Measurements from ENCODE around the gene CNGB1. TPM values are rescaled to one million over a fixed set of nuclear protein-coding genes. Genes with fewer than 3 reads are reported as not detected.

CNGB1 gene
- polyA plus RNA-seq, 1 donor from 2014 or later, result 20.7 TPM

GRCh38 chr16:57938484-57938883 lies 32.4 kb downstream of the CNGB1 start:
- H3K9me3 ChIP-seq (ENCODE audit: low read length), result no peaks in the 10 kb centered on the region
- no peak overlapping the region for H3K9ac ChIP-seq (ENCODE audit: low read length)
- no peaks in the 10 kb centered on the region for H3F3A ChIP-seq (ENCODE audit: insufficient read depth, low read length, poor library complexity, severe bottlenecking)
- no peak overlapping the region for H3K27ac ChIP-seq (ENCODE audit: low read length)
- no peak overlapping the region for H3K4me3 ChIP-seq (ENCODE audit: low read length)
- H3K27me3 ChIP-seq (ENCODE audit: insufficient read depth, low read depth, low read length), result no peaks in the 10 kb centered on the region
- no peaks in the 10 kb centered on the region for H3K9me2 ChIP-seq (ENCODE audit: insufficient read depth, low read length)
- H2AFZ ChIP-seq (ENCODE audit: low read depth, low read length), result no peak overlapping the region
- H3K4me2 ChIP-seq (ENCODE audit: low read length), result no peak overlapping the region
- TF ChIP-seq TAF1 (IDR thresholded peaks at IDR 0.05; ENCODE audit: low read depth) (no peak), SMC3 (conservative IDR thresholded peaks at IDR 0.05; ENCODE audit: poor library complexity) (no peak), MXI1 (conservative IDR thresholded peaks at IDR 0.05; ENCODE audit: poor library complexity, severe bottlenecking) (no peak), EZH2 (IDR thresholded peaks at IDR 0.05; ENCODE audit: borderline replicate concordance, insufficient read depth, low read length, poor library complexity, severe bottlenecking) (no peak), REST (IDR thresholded peaks at IDR 0.05; ENCODE audit: borderline replicate concordance) (no peak)
- H4K20me1 ChIP-seq (ENCODE audit: insufficient read depth), result no peaks in the 10 kb centered on the region
- H3K36me3 ChIP-seq (ENCODE audit: insufficient read depth, low read length), result no peaks in the 10 kb centered on the region
- no peaks in the 10 kb centered on the region for H3K79me2 ChIP-seq (replicated peaks; ENCODE audit: insufficient read depth, low read length)

GRCh38 chr16:57937861-57938260 lies 33.1 kb downstream of the CNGB1 start:
- Histone ChIP-seq H3K9me2 (ENCODE audit: insufficient read depth, low read length) (no peaks in the 10 kb centered on the region), H4K20me1 (ENCODE audit: insufficient read depth) (no peaks in the 10 kb centered on the region), H3K9ac (ENCODE audit: low read length) (no peak overlapping the region), H3K9me3 (ENCODE audit: low read length) (no peaks in the 10 kb centered on the region), H2AFZ (ENCODE audit: low read depth, low read length) (no peak overlapping the region), H3K27ac (ENCODE audit: low read length) (no peak overlapping the region), H3K4me3 (ENCODE audit: low read length) (no peak overlapping the region), H3K36me3 (ENCODE audit: insufficient read depth, low read length) (no peaks in the 10 kb centered on the region), H3K79me2 (replicated peaks; ENCODE audit: insufficient read depth, low read length) (no peaks in the 10 kb centered on the region), H3K4me2 (ENCODE audit: low read length) (no peak overlapping the region), H3K27me3 (ENCODE audit: insufficient read depth, low read depth, low read length) (no peaks in the 10 kb centered on the region), H3F3A (ENCODE audit: insufficient read depth, low read length, poor library complexity, severe bottlenecking) (no peaks in the 10 kb centered on the region)
- TF ChIP-seq REST (IDR thresholded peaks at IDR 0.05; ENCODE audit: borderline replicate concordance) (no peak), EP300 (conservative IDR thresholded peaks at IDR 0.05; ENCODE audit: poor library complexity, severe bottlenecking) (no peak), POLR2AphosphoS5 (IDR thresholded peaks at IDR 0.05) (no peak), SMC3 (conservative IDR thresholded peaks at IDR 0.05; ENCODE audit: poor library complexity) (no peak), CTCF (IDR thresholded peaks at IDR 0.05; ENCODE audit: poor library complexity, severe bottlenecking) (no peak), TAF1 (IDR thresholded peaks at IDR 0.05; ENCODE audit: low read depth) (no peak), MXI1 (conservative IDR thresholded peaks at IDR 0.05; ENCODE audit: poor library complexity, severe bottlenecking) (no peak), RAD21 (conservative IDR thresholded peaks at IDR 0.05) (no peak), EZH2 (IDR thresholded peaks at IDR 0.05; ENCODE audit: borderline replicate concordance, insufficient read depth, low read length, poor library complexity, severe bottlenecking) (no peak)

Data from neural cell (in vitro differentiated cells).